ENCODE results near the gene GAGE12F. TPM values are rescaled to one million over a fixed set of nuclear protein-coding genes. Genes with fewer than 3 reads are reported as not detected.
"Not testable (repeated sequence)": the region's sequence is repeated elsewhere in the genome, so short reads cannot be mapped to it uniquely, and the experiment has no call there.

Gene GAGE12F, protein sequence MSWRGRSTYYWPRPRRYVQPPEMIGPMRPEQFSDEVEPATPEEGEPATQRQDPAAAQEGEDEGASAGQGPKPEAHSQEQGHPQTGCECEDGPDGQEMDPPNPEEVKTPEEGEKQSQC
- not detected for polyA plus RNA-seq (ENCODE audit: insufficient read length in 12 of 12)
- long read RNA-seq, donor 1, result 0 reads
- long read RNA-seq, donor 2, result 0 reads
- long read RNA-seq, donor 3, result 0 reads
- long read RNA-seq, donor 4, result 0 reads
- long read RNA-seq, donor 5, result 0 reads
- long read RNA-seq, donor 6, result 0 reads
- long read RNA-seq, donor 7, result 0 reads
- long read RNA-seq, donor 8, result 0 reads
- long read RNA-seq, donor 9, result 0 reads
- long read RNA-seq, donor 10, result 0 reads
- long read RNA-seq, donor 11, result 0 reads

DNA sequence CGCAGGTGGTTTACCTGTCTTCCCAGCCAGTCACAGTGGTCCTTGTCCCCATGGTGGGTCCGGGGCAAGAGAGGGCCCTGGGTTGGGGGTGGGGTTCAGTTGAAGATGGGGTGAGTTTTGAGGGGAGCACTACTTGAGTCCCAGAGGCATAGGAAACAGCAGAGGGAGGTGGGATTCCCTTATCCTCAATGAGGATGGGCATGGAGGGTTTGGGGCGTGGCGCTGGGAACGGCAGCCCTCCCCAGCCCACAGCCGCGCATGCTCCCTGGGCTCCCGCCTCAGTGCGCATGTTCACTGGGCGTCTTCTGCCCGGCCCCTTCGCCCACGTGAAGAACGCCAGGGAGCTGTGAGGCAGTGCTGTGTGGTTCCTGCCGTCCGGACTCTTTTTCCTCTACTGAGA lies at the start of gene GAGE12F:
Gene GAGE12F (plus strand): TSS at position 301 of the 400 bp plus-strand sequence. CDS start 1,155 bp downstream, outside the sequence.
- not testable (repeated sequence) for DNase-seq

DNA sequence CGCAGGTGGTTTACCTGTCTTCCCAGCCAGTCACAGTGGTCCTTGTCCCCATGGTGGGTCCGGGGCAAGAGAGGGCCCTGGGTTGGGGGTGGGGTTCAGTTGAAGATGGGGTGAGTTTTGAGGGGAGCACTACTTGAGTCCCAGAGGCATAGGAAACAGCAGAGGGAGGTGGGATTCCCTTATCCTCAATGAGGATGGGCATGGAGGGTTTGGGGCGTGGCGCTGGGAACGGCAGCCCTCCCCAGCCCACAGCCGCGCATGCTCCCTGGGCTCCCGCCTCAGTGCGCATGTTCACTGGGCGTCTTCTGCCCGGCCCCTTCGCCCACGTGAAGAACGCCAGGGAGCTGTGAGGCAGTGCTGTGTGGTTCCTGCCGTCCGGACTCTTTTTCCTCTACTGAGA lies 28.8 kb upstream of the GAGE12F start, which contains the start of gene GAGE12C:
Gene GAGE12C (plus strand): TSS at position 301 of the 400 bp plus-strand sequence. CDS start 1,155 bp downstream, outside the sequence.
- DNase-seq, result not testable (repeated sequence)

GRCh38 chrX:49541433-49541832 lies 19.2 kb upstream of the GAGE12F start, which contains the start of gene GAGE12D:
TSS of gene GAGE12D (plus strand) at chrX:49541733. CDS start at chrX:49542888, 1,155 bp downstream.
- DNase-seq, result not testable (repeated sequence)

DNA sequence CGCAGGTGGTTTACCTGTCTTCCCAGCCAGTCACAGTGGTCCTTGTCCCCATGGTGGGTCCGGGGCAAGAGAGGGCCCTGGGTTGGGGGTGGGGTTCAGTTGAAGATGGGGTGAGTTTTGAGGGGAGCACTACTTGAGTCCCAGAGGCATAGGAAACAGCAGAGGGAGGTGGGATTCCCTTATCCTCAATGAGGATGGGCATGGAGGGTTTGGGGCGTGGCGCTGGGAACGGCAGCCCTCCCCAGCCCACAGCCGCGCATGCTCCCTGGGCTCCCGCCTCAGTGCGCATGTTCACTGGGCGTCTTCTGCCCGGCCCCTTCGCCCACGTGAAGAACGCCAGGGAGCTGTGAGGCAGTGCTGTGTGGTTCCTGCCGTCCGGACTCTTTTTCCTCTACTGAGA lies 9.7 kb upstream of the GAGE12F start, which contains the start of gene GAGE12E:
Gene GAGE12E (plus strand): TSS at position 301 of the 400 bp plus-strand sequence. CDS start 1,155 bp downstream, outside the sequence.
- DNase-seq, result not testable (repeated sequence)

- not testable (repeated sequence) for DNase-seq
These were observed 8.1 kb downstream of the GAGE12F start for GRCh38 chrX:49568728-49569127.

- DNase-seq, result not testable (repeated sequence)
These were observed 8.5 kb downstream of the GAGE12F start for GRCh38 chrX:49569152-49569551.

DNA sequence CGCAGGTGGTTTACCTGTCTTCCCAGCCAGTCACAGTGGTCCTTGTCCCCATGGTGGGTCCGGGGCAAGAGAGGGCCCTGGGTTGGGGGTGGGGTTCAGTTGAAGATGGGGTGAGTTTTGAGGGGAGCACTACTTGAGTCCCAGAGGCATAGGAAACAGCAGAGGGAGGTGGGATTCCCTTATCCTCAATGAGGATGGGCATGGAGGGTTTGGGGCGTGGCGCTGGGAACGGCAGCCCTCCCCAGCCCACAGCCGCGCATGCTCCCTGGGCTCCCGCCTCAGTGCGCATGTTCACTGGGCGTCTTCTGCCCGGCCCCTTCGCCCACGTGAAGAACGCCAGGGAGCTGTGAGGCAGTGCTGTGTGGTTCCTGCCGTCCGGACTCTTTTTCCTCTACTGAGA lies 9.5 kb downstream of the GAGE12F start, which contains the start of gene GAGE12G:
Gene GAGE12G (plus strand): TSS at position 301 of the 400 bp plus-strand sequence. CDS start 1,155 bp downstream, outside the sequence.
- not testable (repeated sequence) for DNase-seq

DNA sequence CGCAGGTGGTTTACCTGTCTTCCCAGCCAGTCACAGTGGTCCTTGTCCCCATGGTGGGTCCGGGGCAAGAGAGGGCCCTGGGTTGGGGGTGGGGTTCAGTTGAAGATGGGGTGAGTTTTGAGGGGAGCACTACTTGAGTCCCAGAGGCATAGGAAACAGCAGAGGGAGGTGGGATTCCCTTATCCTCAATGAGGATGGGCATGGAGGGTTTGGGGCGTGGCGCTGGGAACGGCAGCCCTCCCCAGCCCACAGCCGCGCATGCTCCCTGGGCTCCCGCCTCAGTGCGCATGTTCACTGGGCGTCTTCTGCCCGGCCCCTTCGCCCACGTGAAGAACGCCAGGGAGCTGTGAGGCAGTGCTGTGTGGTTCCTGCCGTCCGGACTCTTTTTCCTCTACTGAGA lies 19.0 kb downstream of the GAGE12F start, which contains the start of gene GAGE12H:
Gene GAGE12H (plus strand): TSS at position 301 of the 400 bp plus-strand sequence. CDS start 1,155 bp downstream, outside the sequence.
- not testable (repeated sequence) for DNase-seq

DNA sequence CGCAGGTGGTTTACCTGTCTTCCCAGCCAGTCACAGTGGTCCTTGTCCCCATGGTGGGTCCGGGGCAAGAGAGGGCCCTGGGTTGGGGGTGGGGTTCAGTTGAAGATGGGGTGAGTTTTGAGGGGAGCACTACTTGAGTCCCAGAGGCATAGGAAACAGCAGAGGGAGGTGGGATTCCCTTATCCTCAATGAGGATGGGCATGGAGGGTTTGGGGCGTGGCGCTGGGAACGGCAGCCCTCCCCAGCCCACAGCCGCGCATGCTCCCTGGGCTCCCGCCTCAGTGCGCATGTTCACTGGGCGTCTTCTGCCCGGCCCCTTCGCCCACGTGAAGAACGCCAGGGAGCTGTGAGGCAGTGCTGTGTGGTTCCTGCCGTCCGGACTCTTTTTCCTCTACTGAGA lies 28.6 kb downstream of the GAGE12F start, which contains the start of gene GAGE2A:
Gene GAGE2A (plus strand): TSS at position 301 of the 400 bp plus-strand sequence. CDS start 1,155 bp downstream, outside the sequence.
- not testable (repeated sequence) for DNase-seq

- not testable (repeated sequence) for DNase-seq
These were observed 29.3 kb downstream of the GAGE12F start for GRCh38 chrX:49589769-49590478.

DNA sequence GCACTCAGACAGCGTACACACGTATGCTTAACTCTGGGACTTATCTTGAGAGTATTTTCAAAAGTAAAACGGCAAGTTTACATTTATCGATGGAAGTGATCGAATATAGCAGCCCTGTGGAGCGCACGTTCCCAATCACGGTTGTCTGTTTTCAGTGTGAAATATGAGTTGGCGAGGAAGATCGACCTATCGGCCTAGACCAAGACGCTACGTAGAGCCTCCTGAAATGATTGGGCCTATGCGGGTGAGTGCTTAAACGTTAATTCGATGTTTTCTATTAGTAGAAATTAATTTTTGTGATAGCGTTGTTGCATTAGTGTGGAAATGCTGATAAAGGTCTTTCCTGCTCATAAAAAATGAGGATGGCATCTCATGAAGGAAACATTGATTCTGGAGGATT lies 29.8 kb downstream of the GAGE12F start:
- not testable (repeated sequence) for DNase-seq

DNA sequence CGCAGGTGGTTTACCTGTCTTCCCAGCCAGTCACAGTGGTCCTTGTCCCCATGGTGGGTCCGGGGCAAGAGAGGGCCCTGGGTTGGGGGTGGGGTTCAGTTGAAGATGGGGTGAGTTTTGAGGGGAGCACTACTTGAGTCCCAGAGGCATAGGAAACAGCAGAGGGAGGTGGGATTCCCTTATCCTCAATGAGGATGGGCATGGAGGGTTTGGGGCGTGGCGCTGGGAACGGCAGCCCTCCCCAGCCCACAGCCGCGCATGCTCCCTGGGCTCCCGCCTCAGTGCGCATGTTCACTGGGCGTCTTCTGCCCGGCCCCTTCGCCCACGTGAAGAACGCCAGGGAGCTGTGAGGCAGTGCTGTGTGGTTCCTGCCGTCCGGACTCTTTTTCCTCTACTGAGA lies 38.1 kb downstream of the GAGE12F start, which contains the start of gene GAGE1:
Gene GAGE1 (plus strand): TSS at position 301 of the 400 bp plus-strand sequence. CDS start 1,155 bp downstream, outside the sequence.
- DNase-seq, result not testable (repeated sequence)

GRCh38 chrX:49610718-49611310 lies 50.2 kb downstream of the GAGE12F start:
- DNase-seq, result no peak

Other genes with a start within 250 kb of the GAGE12F start
- gene GAGE12J, start 238.8 kb upstream of the GAGE12F start, polyA plus RNA-seq (ENCODE audit: insufficient read length in 12 of 12), result not detected
- not detected for gene GAGE13, start 229.3 kb upstream of the GAGE12F start, polyA plus RNA-seq (ENCODE audit: insufficient read length in 12 of 12)
- not detected for gene GAGE12C, start 28.7 kb upstream of the GAGE12F start, polyA plus RNA-seq (ENCODE audit: insufficient read length in 12 of 12)
- gene GAGE12D, start 19.1 kb upstream of the GAGE12F start, polyA plus RNA-seq (ENCODE audit: insufficient read length in 12 of 12), result not detected
- gene GAGE12E, start 9.6 kb upstream of the GAGE12F start, polyA plus RNA-seq (ENCODE audit: insufficient read length in 12 of 12), result not detected
- gene GAGE12G, start 9.6 kb downstream of the GAGE12F start, polyA plus RNA-seq (ENCODE audit: insufficient read length in 12 of 12), result not detected
- gene GAGE12H, start 19.1 kb downstream of the GAGE12F start, polyA plus RNA-seq (ENCODE audit: insufficient read length in 12 of 12), result not detected
- not detected for gene GAGE2A, start 28.7 kb downstream of the GAGE12F start, polyA plus RNA-seq (ENCODE audit: insufficient read length in 12 of 12)
- gene GAGE1, start 38.2 kb downstream of the GAGE12F start, polyA plus RNA-seq (ENCODE audit: insufficient read length in 12 of 12), result not detected
- not detected for gene PAGE1, start 135.1 kb downstream of the GAGE12F start, polyA plus RNA-seq (ENCODE audit: insufficient read length in 12 of 12)

Data from muscle of arm (tissue), 14 donors.